HG03039 (cell line): ENCODE results near the gene HTR3A.
"Not testable (repeated sequence)": the region's sequence is repeated elsewhere in the genome, so short reads cannot be mapped to it uniquely, and the experiment has no call there.

ENCODE experiments used
- ATAC-seq: cut with Tn5 transposase; IDR thresholded peaks from one replicate; pipeline ENCODE4 v1.9.1; 2021; ENCODE audit warnings: mild to moderate bottlenecking, moderate library complexity; ENCODE audit not compliant: unreplicated experiment

HTR3A gene

GRCh38 chr11:113974741-113975470, at the start of gene HTR3A:
Gene HTR3A (plus strand): TSS chr11:113975108. CDS start chr11:113975326, 218 bp downstream.
- ATAC-seq: no peak

- no peak for ATAC-seq
These were observed 48.4 kb upstream of the HTR3A start for GRCh38 chr11:113926273-113927197.

GRCh38 chr11:113928311-113928710, 46.6 kb upstream of the HTR3A start:
- no peak for ATAC-seq

- ATAC-seq: no peak
These were observed 42.1 kb upstream of the HTR3A start for GRCh38 chr11:113932788-113933187.

- not testable (repeated sequence) for ATAC-seq
These were observed 40.7 kb upstream of the HTR3A start for GRCh38 chr11:113934193-113934592.

- ATAC-seq: no peak
These were observed 40.1 kb upstream of the HTR3A start for GRCh38 chr11:113934761-113935160.

- ATAC-seq: no peak
These were observed 39.0 kb upstream of the HTR3A start for GRCh38 chr11:113935858-113936257.

GRCh38 chr11:113937918-113938317, 37.0 kb upstream of the HTR3A start:
- no peak for ATAC-seq

GRCh38 chr11:113942256-113942655, 32.7 kb upstream of the HTR3A start:
- ATAC-seq: no peak

- ATAC-seq: not testable (repeated sequence)
These were observed 28.7 kb upstream of the HTR3A start for GRCh38 chr11:113946162-113946561.

- no peak for ATAC-seq
These were observed 26.9 kb upstream of the HTR3A start for GRCh38 chr11:113947994-113948393.

- ATAC-seq: no peak
These were observed 25.0 kb upstream of the HTR3A start for GRCh38 chr11:113949891-113950290.

GRCh38 chr11:113951537-113951936, 23.4 kb upstream of the HTR3A start:
- no peak for ATAC-seq

- ATAC-seq: no peak
These were observed 22.8 kb upstream of the HTR3A start for GRCh38 chr11:113952070-113952469.

- no peak for ATAC-seq
These were observed 22.3 kb upstream of the HTR3A start for GRCh38 chr11:113952588-113952987.

- no peak for ATAC-seq
These were observed 20.7 kb upstream of the HTR3A start for GRCh38 chr11:113954235-113954634.

GRCh38 chr11:113956986-113957385, 17.9 kb upstream of the HTR3A start:
- no peak for ATAC-seq

- no peak for ATAC-seq
These were observed 14.1 kb upstream of the HTR3A start for GRCh38 chr11:113960702-113961330.

- no peak for ATAC-seq
These were observed 7.5 kb upstream of the HTR3A start for GRCh38 chr11:113967361-113967760.

- ATAC-seq: no peak
These were observed 3.3 kb upstream of the HTR3A start for GRCh38 chr11:113971506-113972195.

GRCh38 chr11:113977071-113977490, 2.2 kb downstream of the HTR3A start:
- no peak for ATAC-seq
